Parathyroid adenoma (tissue), 2 donors: ENCODE measurements around the gene SOX2.

Experiments used
- H2AFZ ChIP-seq: fragments of 300-600 bp; sonication (generic); one replicate; pipeline ENCODE4 v1.7.0; 2017; ENCODE audit warnings: antibody characterized with exemption, mild to moderate bottlenecking
- H3K27ac ChIP-seq: fragments of 300-600 bp; sonication (generic); one replicate; pipeline ENCODE4 v1.7.0; 2017
- H3K27me3 ChIP-seq: fragments of 300-600 bp; sonication (generic); one replicate; pipeline ENCODE4 v1.7.0; 2017; ENCODE audit warnings: low read length; ENCODE audit not compliant: control insufficient read depth, insufficient read depth
- H3K36me3 ChIP-seq: fragments of 300-600 bp; sonication (generic); one replicate; pipeline ENCODE4 v1.7.0; 2017; ENCODE audit warnings: low read length; ENCODE audit not compliant: control insufficient read depth, insufficient read depth
- H3K4me1 ChIP-seq: fragments of 300-600 bp; sonication (generic); one replicate; pipeline ENCODE4 v1.7.0; 2017; ENCODE audit warnings: control low read depth
- H3K4me2 ChIP-seq: fragments of 300-600 bp; sonication (generic); one replicate; pipeline ENCODE4 v1.7.0; 2017; ENCODE audit warnings: low read length
- H3K4me3 ChIP-seq: fragments of 300-600 bp; sonication (generic); one replicate; pipeline ENCODE4 v1.7.0; 2017; ENCODE audit warnings: low read depth, low read length
- H3K79me2 ChIP-seq: fragments of 300-600 bp; sonication (generic); one replicate; pipeline ENCODE4 v1.7.0; 2017; ENCODE audit warnings: control low read depth
- H3K9ac ChIP-seq: fragments of 300-600 bp; sonication (generic); one replicate; pipeline ENCODE4 v1.7.0; 2017; ENCODE audit warnings: mild to moderate bottlenecking
- H3K9me3 ChIP-seq: fragments of 300-600 bp; sonication (generic); one replicate; pipeline ENCODE4 v1.7.0; 2017; ENCODE audit warnings: low read length; ENCODE audit not compliant: control insufficient read depth
- CTCF ChIP-seq: fragments of 300-600 bp; sonication (generic); IDR thresholded peaks from one replicate; pipeline ENCODE4 v1.7.0; 2017; ENCODE audit warnings: antibody characterized with exemption, mild to moderate bottlenecking
- donor health status: primary hyperparathyroidism.

The SOX2 gene

GRCh38 chr3:181718369-181718768 lies 6.6 kb downstream of the SOX2 start:
- no peak overlapping the region for H3K9ac ChIP-seq

GRCh38 chr3:181718987-181719911 lies 7.5 kb downstream of the SOX2 start:
- no peaks in the 10 kb centered on the region for H3K79me2 ChIP-seq
- H3K9me3 ChIP-seq, result no peaks in the 10 kb centered on the region
- H3K27ac ChIP-seq, result no peak overlapping the region
- H3K36me3 ChIP-seq, result no peaks in the 10 kb centered on the region
- H3K4me2 ChIP-seq, result no peak overlapping the region
- H2AFZ ChIP-seq, result no peak overlapping the region
- peaks cover 26% of the 10 kb centered on the region for H3K27me3 ChIP-seq
- no peak overlapping the region for H3K9ac ChIP-seq
- no peaks in the 10 kb centered on the region for H3K4me1 ChIP-seq
- no peak for TF ChIP-seq CTCF
- H3K4me3 ChIP-seq, result no peak overlapping the region

More at GRCh38 chr3:181718369-181718768, 6.6 kb downstream of the SOX2 start:
- Histone ChIP-seq H3K4me1 (no peaks in the 10 kb centered on the region), H3K4me3 (no peak overlapping the region), H3K9me3 (no peaks in the 10 kb centered on the region), H3K27me3 (peaks cover 29% of the 10 kb centered on the region), H3K27ac (no peak overlapping the region), H2AFZ (no peak overlapping the region), H3K4me2 (no peak overlapping the region), H3K36me3 (no peaks in the 10 kb centered on the region), H3K79me2 (no peaks in the 10 kb centered on the region)
- no peak for TF ChIP-seq CTCF

- H2AFZ ChIP-seq, result no peak overlapping the region
- H3K4me2 ChIP-seq, result no peak overlapping the region
- H3K9me3 ChIP-seq, result no peaks in the 10 kb centered on the region
- peaks cover 26% of the 10 kb centered on the region for H3K27me3 ChIP-seq
- no peaks in the 10 kb centered on the region for H3K36me3 ChIP-seq
- no peak overlapping the region for H3K27ac ChIP-seq
- H3K9ac ChIP-seq, result no peak overlapping the region
- no peaks in the 10 kb centered on the region for H3K79me2 ChIP-seq
- H3K4me3 ChIP-seq, result no peak overlapping the region
- no peaks in the 10 kb centered on the region for H3K4me1 ChIP-seq
- TF ChIP-seq CTCF, result no peak
Measured at GRCh38 chr3:181719991-181720680, 8.4 kb downstream of the SOX2 start.

GRCh38 chr3:181721046-181721875 lies 9.5 kb downstream of the SOX2 start:
- no peaks in the 10 kb centered on the region for H3K9me3 ChIP-seq
- no peak overlapping the region for H3K4me2 ChIP-seq
- H3K4me3 ChIP-seq, result no peak overlapping the region
- H3K36me3 ChIP-seq, result no peaks in the 10 kb centered on the region
- H3K9ac ChIP-seq, result no peak overlapping the region
- no peak for TF ChIP-seq CTCF
- no peaks in the 10 kb centered on the region for H3K4me1 ChIP-seq
- H3K27me3 ChIP-seq, result peaks cover 23% of the 10 kb centered on the region
- H3K79me2 ChIP-seq, result no peaks in the 10 kb centered on the region
- H2AFZ ChIP-seq, result no peak overlapping the region
- H3K27ac ChIP-seq, result no peak overlapping the region
